Stimulated activated naive B cell treated with anti-CD40 and anti-IgM and Interleukin-4, amounts not matched to agents 10 μg/mL and 1 μg/mL and 100 μg/mL, for 72 hours (primary cell): ENCODE results near the gene ST7.
"Not testable (repeated sequence)": the region's sequence is repeated elsewhere in the genome, so short reads cannot be mapped to it uniquely, and the experiment has no call there.

Experiments used
- ATAC-seq, 2 donors: fragments of 150-1000 bp; cut with Tn5 transposase; replicated peaks; 2 replicates each; pipeline ENCODE4 v1.10.0; 2021; ENCODE audit warnings: moderate library complexity in 1 of 2
- DNase-seq: peaks from one replicate; pipeline ENCODE4 v3.0.0; 2021
- H3K27ac Mint-ChIP-seq: one replicate; pipeline ENCODE4 v1.8.0; 2022; ENCODE audit warnings: mild to moderate bottlenecking, mixed read lengths
- H3K27me3 Mint-ChIP-seq, 2 donors: one replicate each; pipeline ENCODE4 v1.8.0; 2022; ENCODE audit warnings: mixed read lengths in 2 of 2
- H3K36me3 Mint-ChIP-seq, 2 donors: one replicate each; pipeline ENCODE4 v1.8.0; 2022; ENCODE audit warnings: mixed read lengths in 2 of 2, mild to moderate bottlenecking in 1 of 2
- H3K4me1 Mint-ChIP-seq, 2 donors: one replicate each; pipeline ENCODE4 v1.8.0; 2022; ENCODE audit warnings: mixed read lengths in 2 of 2, mild to moderate bottlenecking in 1 of 2
- H3K4me3 Mint-ChIP-seq, 2 donors: one replicate each; pipeline ENCODE4 v1.8.0; 2022; ENCODE audit warnings: mild to moderate bottlenecking in 2 of 2, mixed read lengths in 2 of 2, moderate library complexity in 1 of 2
- H3K9me3 Mint-ChIP-seq, 2 donors: one replicate each; pipeline ENCODE4 v1.8.0; 2022; ENCODE audit warnings: mixed read lengths in 2 of 2, mild to moderate bottlenecking in 1 of 2

Gene ST7

DNA sequence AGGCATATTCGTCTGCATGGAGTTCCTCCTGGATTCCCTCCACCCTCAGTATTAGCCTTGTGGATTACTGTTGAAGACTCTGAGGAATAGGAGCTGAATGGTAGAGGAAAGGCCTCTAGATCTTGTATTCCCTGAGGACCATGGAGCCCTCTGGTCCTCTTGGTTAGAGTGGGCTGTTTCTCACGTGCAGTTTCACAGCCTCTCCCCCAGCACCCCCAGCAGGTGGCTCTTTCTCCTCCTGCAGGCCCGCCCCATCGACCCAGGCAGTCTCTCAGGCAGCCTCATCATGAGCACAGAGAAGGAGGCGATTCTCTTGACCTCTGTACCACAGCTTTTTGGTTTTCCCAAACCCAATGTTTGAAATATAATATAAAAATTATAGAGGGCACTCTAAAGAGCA, 267.5 kb downstream of the ST7 start:
- Mint-ChIP-seq H3K27ac (no peak overlapping the region), H3K4me1 (no peaks in the 10 kb centered on the region), H3K9me3 (no peaks in the 10 kb centered on the region), H3K4me3 (no peak overlapping the region), H3K27me3 (no peaks in the 10 kb centered on the region), H3K36me3 (peaks cover 0 to 2% of the 10 kb centered on the region in 2 donors)
- DNase-seq (no peak), ATAC-seq (no peak)

DNA sequence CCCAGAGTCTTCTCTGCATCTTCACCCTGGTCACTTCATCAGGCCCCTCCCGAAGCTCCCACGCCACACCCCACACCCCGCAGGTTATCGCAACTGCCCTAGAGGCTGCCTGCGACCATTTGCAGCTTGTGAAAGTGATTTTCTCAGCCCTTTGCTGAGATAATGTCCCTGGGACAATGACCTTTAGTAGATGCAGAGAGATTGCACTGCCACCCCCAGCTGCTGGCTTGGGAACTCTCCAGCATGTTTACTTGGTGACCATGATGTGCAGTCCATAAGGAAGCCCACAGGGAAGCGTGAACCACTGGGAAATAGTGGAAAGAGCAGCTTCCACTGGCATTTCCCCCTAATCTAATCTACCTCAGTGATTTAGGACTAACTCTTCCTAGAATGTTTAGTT, 272.2 kb downstream of the ST7 start:
- Mint-ChIP-seq H3K27me3 (no peaks in the 10 kb centered on the region), H3K9me3 (no peaks in the 10 kb centered on the region), H3K4me3 (no peak overlapping the region), H3K27ac (no peak overlapping the region), H3K36me3 (no peaks in the 10 kb centered on the region), H3K4me1 (peaks cover 0 to 11% of the 10 kb centered on the region in 2 donors)
- ATAC-seq (no peak), DNase-seq (no peak)

DNA sequence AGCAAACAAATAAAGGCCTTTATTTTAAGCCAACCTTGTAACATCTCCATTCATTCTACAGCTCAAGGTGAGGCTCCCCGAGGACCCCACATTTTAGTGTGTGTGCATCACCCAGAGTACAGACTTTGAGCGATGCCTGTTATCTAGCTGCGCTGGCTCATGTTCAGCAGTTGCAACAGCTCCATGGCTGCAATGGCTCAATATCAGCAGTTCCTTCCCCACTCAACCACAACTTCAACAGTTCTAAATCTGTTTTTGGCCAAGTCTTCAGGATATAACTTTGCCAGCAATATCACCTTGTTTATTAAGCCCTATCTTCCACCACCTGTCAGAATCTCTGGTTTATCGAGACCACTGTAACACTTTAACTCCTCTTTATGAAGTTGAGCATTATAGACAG, 273.8 kb downstream of the ST7 start:
- H3K36me3 Mint-ChIP-seq = peaks cover 0 to 2% of the 10 kb centered on the region in 2 donors
- H3K4me1 Mint-ChIP-seq = peaks cover 6 to 20% of the 10 kb centered on the region in 2 donors
- no peak overlapping the region for H3K27ac Mint-ChIP-seq
- H3K27me3 Mint-ChIP-seq = no peaks in the 10 kb centered on the region
- DNase-seq (no peak), ATAC-seq (no peak)
- peaks cover 5% of the 10 kb centered on the region in 2 donors for H3K9me3 Mint-ChIP-seq
- H3K4me3 Mint-ChIP-seq = no peak overlapping the region

DNA sequence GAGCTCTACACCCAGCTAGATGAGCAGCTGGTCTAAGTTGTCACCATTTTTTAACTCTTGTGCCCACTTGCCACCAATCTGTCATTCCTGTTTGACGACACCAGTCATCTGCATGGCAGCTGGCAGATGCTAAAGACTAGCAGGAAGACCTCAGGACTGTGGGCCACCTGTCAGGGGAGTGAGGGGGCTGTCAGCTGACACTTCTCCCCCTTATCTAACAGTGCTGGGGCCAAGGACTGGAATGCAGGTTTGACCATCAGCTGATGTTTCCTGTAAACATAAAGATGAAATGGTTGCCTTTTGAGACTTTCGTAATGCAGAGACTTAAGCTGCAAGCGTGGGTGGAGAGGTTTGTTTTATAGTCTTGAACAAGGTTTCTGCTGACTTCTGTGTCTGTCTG, 276.0 kb downstream of the ST7 start:
- Mint-ChIP-seq H3K4me1 (peaks cover 6 to 20% of the 10 kb centered on the region in 2 donors), H3K36me3 (peaks cover 0 to 2% of the 10 kb centered on the region in 2 donors), H3K27me3 (no peaks in the 10 kb centered on the region), H3K4me3 (no peak overlapping the region), H3K9me3 (peaks cover 10 to 11% of the 10 kb centered on the region in 2 donors), H3K27ac (peak overlapping the region; percentile 52)
- ATAC-seq (no peak), DNase-seq (no peak)

DNA sequence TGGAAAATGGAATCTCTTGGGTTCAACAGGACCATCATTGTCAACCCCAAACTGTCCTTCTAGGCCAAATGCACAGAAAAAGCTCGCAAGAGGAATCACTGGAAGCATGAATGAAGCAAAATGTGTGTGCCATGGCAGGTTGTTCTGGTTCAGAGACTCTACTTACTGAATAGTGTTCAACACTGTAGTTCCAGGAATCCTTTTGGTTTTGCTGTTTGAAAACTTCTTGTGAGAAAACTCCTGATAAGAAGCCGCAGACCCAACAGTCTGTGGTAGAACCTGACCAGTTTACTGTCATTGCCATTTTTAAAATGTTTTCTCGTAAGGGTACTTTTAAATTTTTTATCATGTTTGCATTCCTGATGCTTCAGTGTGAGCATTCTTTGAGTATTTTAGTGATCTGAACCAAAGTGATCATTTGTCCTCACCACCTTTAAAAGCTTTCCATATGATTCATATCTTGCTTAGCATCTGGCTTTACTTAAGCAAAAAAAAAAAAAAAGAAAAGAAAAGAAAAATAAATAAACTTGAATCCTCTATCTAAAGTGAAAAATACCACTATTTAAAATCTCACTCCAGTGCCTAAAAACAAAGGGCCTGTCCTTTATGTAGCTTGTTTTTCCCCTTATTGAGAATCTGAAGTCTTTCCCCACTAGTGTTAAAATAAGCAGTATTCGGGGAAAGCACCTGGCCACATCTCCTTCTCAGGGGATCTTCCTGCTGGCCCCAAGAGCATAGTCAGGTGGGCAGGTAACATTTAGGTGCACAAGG, 277.2 kb downstream of the ST7 start:
- H3K9me3 Mint-ChIP-seq = peaks cover 10 to 12% of the 10 kb centered on the region in 2 donors
- DNase-seq (peak; percentile 49), ATAC-seq (peak; percentile 90 to 95)
- peaks cover 0 to 2% of the 10 kb centered on the region in 2 donors for H3K36me3 Mint-ChIP-seq
- H3K27me3 Mint-ChIP-seq = peaks cover 0 to 5% of the 10 kb centered on the region in 2 donors
- peaks cover 6 to 20% of the 10 kb centered on the region in 2 donors for H3K4me1 Mint-ChIP-seq
- H3K4me3 Mint-ChIP-seq = peak overlapping the region in 1 of 2 donors; percentile 43
- H3K27ac Mint-ChIP-seq = no peak overlapping the region

DNA sequence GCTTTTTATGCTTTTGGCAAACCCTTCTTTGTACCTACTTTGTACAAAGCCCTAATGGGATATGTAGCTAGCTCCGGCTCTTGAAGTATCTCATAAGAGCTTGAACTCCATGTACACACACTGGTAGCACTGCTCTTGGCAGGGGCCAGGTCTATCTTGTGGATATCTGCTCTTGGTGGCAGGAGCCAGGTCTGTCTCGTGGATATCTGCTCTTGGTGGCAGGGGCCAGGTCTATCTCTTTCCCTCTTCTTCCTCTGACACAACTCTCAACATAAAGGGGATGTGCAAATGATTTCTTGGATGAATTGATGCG, 277.7 kb downstream of the ST7 start:
- no peak overlapping the region for H3K4me3 Mint-ChIP-seq
- ATAC-seq (peak in 1 of 2 donors; percentile 65), DNase-seq (no peak)
- no peak overlapping the region for H3K27ac Mint-ChIP-seq
- H3K4me1 Mint-ChIP-seq = peaks cover 6 to 20% of the 10 kb centered on the region in 2 donors
- H3K9me3 Mint-ChIP-seq = peaks cover 10 to 15% of the 10 kb centered on the region in 2 donors
- H3K36me3 Mint-ChIP-seq = peaks cover 0 to 2% of the 10 kb centered on the region in 2 donors
- H3K27me3 Mint-ChIP-seq = peaks cover 0 to 5% of the 10 kb centered on the region in 2 donors

DNA sequence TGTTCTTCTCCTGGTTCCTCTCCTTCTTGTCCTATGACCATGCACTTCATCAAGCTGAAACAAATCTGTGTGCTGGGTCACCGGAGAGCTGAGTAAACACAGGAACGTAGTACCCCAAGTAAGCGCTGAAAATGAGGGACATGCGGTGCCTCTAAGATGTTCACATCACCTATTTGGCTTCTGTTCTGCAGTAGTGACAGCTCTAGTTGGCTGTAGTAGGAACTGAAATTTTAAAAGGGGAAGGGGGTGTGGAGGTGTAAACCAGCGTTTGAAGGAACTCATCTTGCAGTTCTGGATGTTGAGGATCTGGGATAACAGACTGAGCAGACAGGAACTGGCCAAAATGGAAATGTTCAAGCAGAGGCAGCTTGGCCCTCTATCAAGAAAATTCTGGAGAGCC, 284.3 kb downstream of the ST7 start:
- Mint-ChIP-seq H3K27ac (no peak overlapping the region), H3K4me1 (no peaks in the 10 kb centered on the region), H3K27me3 (peaks cover 0 to 11% of the 10 kb centered on the region in 2 donors), H3K36me3 (no peaks in the 10 kb centered on the region), H3K4me3 (no peak overlapping the region), H3K9me3 (peaks cover 4 to 12% of the 10 kb centered on the region in 2 donors)
- DNase-seq (no peak), ATAC-seq (peak; percentile 38 to 51)

DNA sequence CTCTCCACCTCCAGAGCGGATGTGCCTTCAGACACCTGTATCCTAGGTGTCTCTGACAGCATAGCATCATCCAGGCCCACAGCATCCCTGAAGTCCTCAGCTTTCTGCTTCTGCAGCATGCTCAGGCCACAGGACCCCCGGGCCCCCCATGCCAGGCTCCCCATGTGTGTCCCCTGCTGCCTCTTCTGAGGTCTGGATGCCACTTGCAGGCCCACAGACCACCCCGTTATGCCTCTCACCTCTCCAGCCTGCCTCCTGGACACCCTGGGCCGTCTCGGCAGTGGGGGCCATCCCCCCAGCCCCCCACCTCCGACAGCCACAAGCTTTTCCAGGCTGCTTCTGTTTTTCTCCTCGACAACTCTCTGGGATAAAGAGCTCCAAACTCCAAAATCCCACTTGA, 285.2 kb downstream of the ST7 start:
- Mint-ChIP-seq H3K27me3 (peaks cover 0 to 11% of the 10 kb centered on the region in 2 donors), H3K9me3 (peaks cover 3 to 9% of the 10 kb centered on the region in 2 donors), H3K4me1 (no peaks in the 10 kb centered on the region), H3K4me3 (no peak overlapping the region), H3K27ac (no peak overlapping the region), H3K36me3 (no peaks in the 10 kb centered on the region)
- no peak for DNase-seq
- ATAC-seq = no peak

DNA sequence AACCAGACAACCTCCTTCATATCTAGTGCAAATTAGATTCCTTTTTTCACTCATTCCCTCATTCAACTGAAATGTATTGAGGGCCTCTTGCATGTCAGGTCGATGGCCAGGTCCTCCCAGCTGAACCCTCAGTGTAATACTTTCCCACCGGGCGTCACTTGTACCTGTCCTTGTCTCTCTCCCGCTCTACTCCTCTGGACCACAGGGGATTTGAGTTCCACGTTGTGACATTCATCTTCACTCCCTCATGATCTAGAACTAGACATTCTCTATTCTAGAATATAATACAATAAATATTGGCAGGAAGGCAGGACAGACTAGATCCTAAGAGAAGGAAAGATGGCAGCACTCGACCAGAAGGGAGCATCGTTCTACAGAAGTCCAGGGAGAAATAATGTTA, 285.6 kb downstream of the ST7 start:
- no peak for ATAC-seq
- DNase-seq = no peak
- no peak overlapping the region for H3K4me3 Mint-ChIP-seq
- peaks cover 0 to 7% of the 10 kb centered on the region in 2 donors for H3K9me3 Mint-ChIP-seq
- no peaks in the 10 kb centered on the region for H3K36me3 Mint-ChIP-seq
- H3K4me1 Mint-ChIP-seq = no peaks in the 10 kb centered on the region
- H3K27ac Mint-ChIP-seq = no peak overlapping the region
- H3K27me3 Mint-ChIP-seq = peaks cover 0 to 11% of the 10 kb centered on the region in 2 donors

DNA sequence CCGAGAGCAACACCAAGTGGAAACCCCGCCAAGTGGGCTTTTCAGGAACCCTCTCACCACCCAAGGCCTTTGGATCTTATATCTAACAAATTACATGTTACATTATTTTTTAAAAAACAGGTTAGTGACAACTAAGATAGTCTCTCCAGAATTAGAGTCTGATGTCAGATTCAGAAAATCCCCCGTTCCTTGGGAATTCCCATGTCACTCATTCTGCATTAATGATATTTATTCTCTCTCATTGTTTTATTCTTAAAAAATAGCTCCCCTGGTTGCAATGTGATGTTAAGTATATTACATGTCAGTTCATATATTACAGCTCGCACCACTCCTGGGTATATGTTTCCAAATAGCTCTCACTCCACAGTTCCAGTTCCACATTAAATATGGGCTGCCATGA, 287.8 kb downstream of the ST7 start:
- Mint-ChIP-seq H3K4me3 (no peak overlapping the region), H3K27ac (no peak overlapping the region), H3K9me3 (peaks cover 2 to 5% of the 10 kb centered on the region in 2 donors), H3K4me1 (no peaks in the 10 kb centered on the region), H3K36me3 (no peaks in the 10 kb centered on the region), H3K27me3 (peaks cover 0 to 6% of the 10 kb centered on the region in 2 donors)
- DNase-seq (no peak), ATAC-seq (no peak)

DNA sequence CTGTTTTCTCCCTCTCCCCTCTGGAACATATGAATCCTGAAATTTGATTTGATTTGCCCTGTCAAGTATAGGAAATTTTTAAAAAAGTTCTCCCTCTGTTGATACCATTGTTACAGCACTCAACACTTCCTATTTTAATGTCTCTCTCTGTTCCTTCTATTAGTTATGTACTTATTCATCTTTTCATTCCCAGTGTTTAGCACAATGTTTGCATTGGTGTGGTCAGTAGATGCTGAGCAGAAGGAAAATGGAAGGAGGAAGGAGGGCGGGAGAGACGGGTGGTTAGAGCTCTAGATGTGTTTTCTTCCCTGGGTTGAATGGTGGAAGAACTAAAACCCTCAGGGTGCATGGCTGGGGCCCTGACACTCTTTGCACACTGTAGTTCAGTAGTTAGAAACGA, 290.1 kb downstream of the ST7 start:
- no peak overlapping the region for H3K27ac Mint-ChIP-seq
- no peak overlapping the region for H3K4me3 Mint-ChIP-seq
- H3K9me3 Mint-ChIP-seq = peaks cover 2 to 3% of the 10 kb centered on the region in 2 donors
- H3K4me1 Mint-ChIP-seq = no peaks in the 10 kb centered on the region
- DNase-seq = no peak
- H3K27me3 Mint-ChIP-seq = peaks cover 0 to 6% of the 10 kb centered on the region in 2 donors
- H3K36me3 Mint-ChIP-seq = no peaks in the 10 kb centered on the region
- no peak for ATAC-seq

DNA sequence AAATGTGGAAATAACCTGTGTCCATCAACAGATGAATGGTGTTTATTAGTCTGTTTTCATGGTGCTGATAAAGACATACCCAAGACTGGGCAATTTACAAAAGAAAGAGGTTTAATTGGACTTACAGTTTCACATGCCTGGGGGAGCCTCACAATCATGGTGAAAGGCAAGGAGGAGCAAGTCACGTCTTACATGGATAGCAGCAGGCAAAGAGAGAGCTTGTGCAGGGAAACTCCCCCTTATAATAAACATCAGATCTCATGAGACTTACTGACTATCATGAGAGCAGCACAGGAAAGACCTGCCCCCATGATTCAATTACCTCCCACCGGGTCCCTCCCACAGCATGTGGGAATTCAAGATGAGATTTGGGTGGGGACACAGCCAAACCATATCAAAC, 292.4 kb downstream of the ST7 start:
- not testable (repeated sequence) for H3K4me3 Mint-ChIP-seq, H3K27ac Mint-ChIP-seq, H3K36me3 Mint-ChIP-seq, ATAC-seq, H3K4me1 Mint-ChIP-seq, DNase-seq, H3K27me3 Mint-ChIP-seq, H3K9me3 Mint-ChIP-seq

DNA sequence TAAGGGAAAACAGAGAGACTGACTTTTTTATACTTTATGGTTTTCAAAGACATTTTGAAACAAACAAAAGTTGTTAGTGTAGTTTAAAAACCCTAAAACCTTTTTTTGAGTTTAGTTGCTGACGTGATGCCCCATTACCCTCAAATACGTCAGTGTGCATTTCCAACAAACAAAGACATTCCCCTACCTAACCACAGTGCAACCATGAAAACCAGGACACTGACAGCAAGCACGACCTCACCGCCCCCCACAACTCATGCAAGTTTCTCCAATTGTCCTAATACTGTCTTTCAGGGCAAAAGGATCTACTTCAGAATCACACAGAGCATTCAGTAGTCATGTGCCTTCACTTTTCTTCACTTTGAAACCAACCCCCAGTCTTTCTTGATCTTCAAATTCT, 294.5 kb downstream of the ST7 start:
- H3K4me3 Mint-ChIP-seq = no peak overlapping the region
- ATAC-seq (no peak), DNase-seq (no peak)
- peaks cover 2 to 3% of the 10 kb centered on the region in 2 donors for H3K36me3 Mint-ChIP-seq
- H3K4me1 Mint-ChIP-seq = peaks cover 10 to 11% of the 10 kb centered on the region in 2 donors
- H3K27ac Mint-ChIP-seq = no peak overlapping the region
- peaks cover 7 to 10% of the 10 kb centered on the region in 2 donors for H3K9me3 Mint-ChIP-seq
- H3K27me3 Mint-ChIP-seq = peaks cover 7 to 11% of the 10 kb centered on the region in 2 donors

DNA sequence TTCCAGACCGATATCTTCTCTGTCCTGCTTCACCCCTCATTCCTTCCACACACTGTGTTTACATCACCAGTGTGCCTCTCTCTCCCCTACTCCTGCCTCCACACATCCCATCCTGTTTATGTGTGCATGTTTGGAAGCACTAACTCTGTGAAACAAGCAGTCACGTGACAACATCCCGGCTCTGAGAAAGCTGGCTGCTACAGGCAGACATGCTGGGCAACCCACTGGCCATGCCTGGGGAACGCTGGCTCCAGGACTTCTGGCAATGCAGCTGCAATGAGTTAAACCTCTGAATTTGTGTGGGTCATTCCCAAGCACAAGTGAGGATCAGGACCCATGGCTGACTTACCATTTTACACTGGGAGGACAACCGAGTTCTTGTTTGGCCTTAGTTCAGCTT, 295.5 kb downstream of the ST7 start:
- Mint-ChIP-seq H3K27me3 (peaks cover 11% of the 10 kb centered on the region in 2 donors), H3K27ac (no peak overlapping the region), H3K36me3 (peaks cover 2 to 3% of the 10 kb centered on the region in 2 donors), H3K4me3 (no peak overlapping the region), H3K4me1 (peaks cover 10 to 11% of the 10 kb centered on the region in 2 donors), H3K9me3 (peaks cover 7 to 10% of the 10 kb centered on the region in 2 donors)
- DNase-seq (no peak), ATAC-seq (no peak)

DNA sequence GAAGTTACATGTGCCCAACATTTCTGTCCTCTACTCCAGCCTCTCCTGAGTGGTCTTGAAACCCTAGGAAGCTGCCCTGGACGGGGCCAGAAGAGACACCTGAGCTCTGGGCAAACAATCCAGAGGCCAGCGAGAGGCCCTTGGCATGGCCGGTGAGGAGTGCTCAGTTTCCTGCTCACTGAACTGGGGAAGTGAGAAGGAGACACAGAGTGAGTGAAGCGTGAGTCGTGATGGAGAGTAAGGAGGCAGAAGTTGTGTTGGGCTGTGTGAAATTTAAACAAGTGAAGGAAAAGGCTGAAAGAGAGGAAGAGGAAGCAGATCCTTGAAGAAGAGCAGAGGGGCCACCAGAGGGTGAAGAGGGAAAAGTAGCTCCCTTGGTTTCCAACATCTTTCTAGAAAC, 296.4 kb downstream of the ST7 start:
- peaks cover 10 to 11% of the 10 kb centered on the region in 2 donors for H3K4me1 Mint-ChIP-seq
- H3K4me3 Mint-ChIP-seq = no peak overlapping the region
- no peak for DNase-seq
- H3K27ac Mint-ChIP-seq = peak overlapping the region; percentile 27
- peaks cover 11% of the 10 kb centered on the region in 2 donors for H3K27me3 Mint-ChIP-seq
- H3K36me3 Mint-ChIP-seq = peaks cover 2 to 3% of the 10 kb centered on the region in 2 donors
- no peak for ATAC-seq
- H3K9me3 Mint-ChIP-seq = peaks cover 7 to 10% of the 10 kb centered on the region in 2 donors
